Ascending aorta (tissue), 2 donors: ENCODE results near the gene AP1S1. TPM values are rescaled to one million over a fixed set of nuclear protein-coding genes. Genes with fewer than 3 reads are reported as not detected.
"Not testable (repeated sequence)": the region's sequence is repeated elsewhere in the genome, so short reads cannot be mapped to it uniquely, and the experiment has no call there.

Experiments used
- DNase-seq, 2 donors: peaks; one replicate each; pipeline ENCODE4 v3.0.0-alpha.2; 2019; ENCODE audit warnings: low spot score in 2 of 2
- H3K27ac ChIP-seq, 2 donors: fragments of 200-600 bp; sonication (generic); one replicate each; pipeline ENCODE4 v1.5.1; 2016 to 2017; ENCODE audit warnings: mild to moderate bottlenecking in 1 of 2
- H3K27me3 ChIP-seq: fragments of 200-600 bp; sonication (generic); one replicate; pipeline ENCODE4 v1.5.1; 2017
- H3K36me3 ChIP-seq, 2 donors: fragments of 200-600 bp; sonication (generic); one replicate each; pipeline ENCODE4 v1.5.1; 2016
- H3K4me1 ChIP-seq, 2 donors: fragments of 200-600 bp; sonication (generic); one replicate each; pipeline ENCODE4 v1.5.1; 2016 to 2017; ENCODE audit warnings: mild to moderate bottlenecking in 1 of 2
- H3K4me3 ChIP-seq, 2 donors: fragments of 200-600 bp; sonication (generic); one replicate each; pipeline ENCODE4 v1.5.1; 2016 to 2017; ENCODE audit warnings: mild to moderate bottlenecking in 1 of 2
- H3K9me3 ChIP-seq, 2 donors: fragments of 200-600 bp; sonication (generic); one replicate each; pipeline ENCODE4 v1.5.1; 2016
- intact Hi-C: fragments of 100-400 bp; cut with DNase I; formaldehyde crosslinking; loops from one replicate; pipeline ENCODE4 v1.15.1; 2023
- total RNA-seq: library from RNA; depleted of rRNA; stranded (reverse); fragments of >200 nt; gene quantifications from one replicate; pipeline ENCODE4 v1.1.0, GENCODE V29; 2016
- TF ChIP-seq, protein P1 (sequence below), 3 experiments: fragments of 200-600 bp in 2 of 3; fragments of 450-650 bp in 1 of 3; sonication (generic) in 2 of 3; IDR thresholded peaks; one replicate each; pipeline ENCODE4 v1.5.1; 2016 to 2019; ENCODE audit warnings: antibody characterized with exemption in 3 of 3, mild to moderate bottlenecking in 1 of 3, moderate library complexity in 1 of 3

The AP1S1 gene
- total RNA-seq, 1 donor from 2014 or later, result 77.4 TPM

DNA sequence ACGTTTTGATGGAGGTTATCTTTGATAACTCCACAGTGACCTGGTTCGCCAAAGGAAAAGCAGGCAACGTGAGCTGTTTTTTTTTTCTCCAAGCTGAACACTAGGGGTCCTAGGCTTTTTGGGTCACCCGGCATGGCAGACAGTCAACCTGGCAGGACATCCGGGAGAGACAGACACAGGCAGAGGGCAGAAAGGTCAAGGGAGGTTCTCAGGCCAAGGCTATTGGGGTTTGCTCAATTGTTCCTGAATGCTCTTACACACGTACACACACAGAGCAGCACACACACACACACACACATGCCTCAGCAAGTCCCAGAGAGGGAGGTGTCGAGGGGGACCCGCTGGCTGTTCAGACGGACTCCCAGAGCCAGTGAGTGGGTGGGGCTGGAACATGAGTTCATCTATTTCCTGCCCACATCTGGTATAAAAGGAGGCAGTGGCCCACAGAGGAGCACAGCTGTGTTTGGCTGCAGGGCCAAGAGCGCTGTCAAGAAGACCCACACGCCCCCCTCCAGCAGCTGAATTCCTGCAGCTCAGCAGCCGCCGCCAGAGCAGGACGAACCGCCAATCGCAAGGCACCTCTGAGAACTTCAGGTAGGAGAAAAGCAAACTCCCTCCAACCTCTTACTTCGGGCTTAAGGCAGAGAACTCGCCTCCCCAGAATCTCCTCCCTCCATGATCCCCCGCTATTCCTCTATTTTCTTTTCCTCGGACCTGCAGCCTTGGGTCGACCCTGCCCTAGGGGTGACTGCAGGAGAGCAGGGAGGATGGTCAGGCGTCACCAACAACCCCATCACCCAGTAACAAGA, 27.4 kb upstream of the AP1S1 start, which contains the start of gene SERPINE1:
SERPINE1 (plus strand) TSS at position 454 of the 809 bp plus-strand sequence. CDS start 1,290 bp downstream, outside the sequence.
- no peaks in the 10 kb centered on the region for H3K9me3 ChIP-seq
- H3K4me1 ChIP-seq, result peaks cover 12 to 65% of the 10 kb centered on the region in 2 donors
- no peaks in the 10 kb centered on the region for H3K27me3 ChIP-seq
- peak; percentile 93 to 99 for DNase-seq
- TF ChIP-seq, protein P1, sequence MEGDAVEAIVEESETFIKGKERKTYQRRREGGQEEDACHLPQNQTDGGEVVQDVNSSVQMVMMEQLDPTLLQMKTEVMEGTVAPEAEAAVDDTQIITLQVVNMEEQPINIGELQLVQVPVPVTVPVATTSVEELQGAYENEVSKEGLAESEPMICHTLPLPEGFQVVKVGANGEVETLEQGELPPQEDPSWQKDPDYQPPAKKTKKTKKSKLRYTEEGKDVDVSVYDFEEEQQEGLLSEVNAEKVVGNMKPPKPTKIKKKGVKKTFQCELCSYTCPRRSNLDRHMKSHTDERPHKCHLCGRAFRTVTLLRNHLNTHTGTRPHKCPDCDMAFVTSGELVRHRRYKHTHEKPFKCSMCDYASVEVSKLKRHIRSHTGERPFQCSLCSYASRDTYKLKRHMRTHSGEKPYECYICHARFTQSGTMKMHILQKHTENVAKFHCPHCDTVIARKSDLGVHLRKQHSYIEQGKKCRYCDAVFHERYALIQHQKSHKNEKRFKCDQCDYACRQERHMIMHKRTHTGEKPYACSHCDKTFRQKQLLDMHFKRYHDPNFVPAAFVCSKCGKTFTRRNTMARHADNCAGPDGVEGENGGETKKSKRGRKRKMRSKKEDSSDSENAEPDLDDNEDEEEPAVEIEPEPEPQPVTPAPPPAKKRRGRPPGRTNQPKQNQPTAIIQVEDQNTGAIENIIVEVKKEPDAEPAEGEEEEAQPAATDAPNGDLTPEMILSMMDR (IDR thresholded peaks at IDR 0.05), result peak in 1 of 3 experiments; percentile 24
- intact Hi-C loops, result loop anchor here (1.0 kb wide), 2 partner anchors 11 to 27 kb away; no protein-coding TSS in a partner anchor
- peaks cover 12 to 35% of the 10 kb centered on the region in 2 donors for H3K36me3 ChIP-seq
- H3K4me3 ChIP-seq, result peak within 1 kb of the TSS; percentile 56 to 71
- peak within 1 kb of the TSS; percentile 96 to 98 for H3K27ac ChIP-seq

DNA sequence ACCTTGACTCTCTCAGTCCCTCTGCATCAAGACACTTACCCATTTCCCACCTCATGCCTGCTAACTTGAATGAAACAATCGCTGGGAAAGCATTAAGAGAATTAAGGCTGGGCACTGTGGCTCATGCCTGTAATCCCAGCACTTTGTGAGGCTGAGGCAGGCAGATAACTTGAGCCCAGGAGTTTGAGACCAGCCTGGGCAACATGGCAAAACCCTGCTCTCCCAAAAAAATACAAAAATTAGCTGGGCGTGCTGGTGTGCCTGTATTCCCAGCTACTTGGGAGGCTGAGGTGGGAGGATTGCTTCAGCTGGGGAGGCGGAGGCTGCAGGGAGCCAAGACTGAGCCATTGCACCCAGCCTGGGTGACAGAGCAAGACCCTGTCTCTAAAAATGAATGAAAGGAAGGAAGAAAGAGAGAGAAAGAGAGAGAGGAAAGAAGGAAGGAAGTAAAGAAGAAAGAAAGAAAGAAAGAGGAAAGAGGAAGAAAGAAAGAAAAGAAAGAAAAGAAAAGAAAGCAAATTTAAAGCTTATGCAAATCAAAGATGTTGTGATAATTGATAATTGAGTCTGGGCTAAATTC, 26.7 kb upstream of the AP1S1 start:
- intact Hi-C loops, result loop anchor here (1.0 kb wide), 2 partner anchors 11 to 27 kb away; no protein-coding TSS in a partner anchor
- DNase-seq, result no peak
- Histone ChIP-seq H3K27me3 (no peaks in the 10 kb centered on the region), H3K9me3 (no peaks in the 10 kb centered on the region), H3K4me1 (peaks cover 12 to 61% of the 10 kb centered on the region in 2 donors), H3K27ac (peak overlapping the region; percentile 96 to 98), H3K4me3 (peak overlapping the region; percentile 56 to 71), H3K36me3 (peaks cover 19 to 42% of the 10 kb centered on the region in 2 donors)
- TF ChIP-seq, protein P1 (IDR thresholded peaks at IDR 0.05), result no peak

DNA sequence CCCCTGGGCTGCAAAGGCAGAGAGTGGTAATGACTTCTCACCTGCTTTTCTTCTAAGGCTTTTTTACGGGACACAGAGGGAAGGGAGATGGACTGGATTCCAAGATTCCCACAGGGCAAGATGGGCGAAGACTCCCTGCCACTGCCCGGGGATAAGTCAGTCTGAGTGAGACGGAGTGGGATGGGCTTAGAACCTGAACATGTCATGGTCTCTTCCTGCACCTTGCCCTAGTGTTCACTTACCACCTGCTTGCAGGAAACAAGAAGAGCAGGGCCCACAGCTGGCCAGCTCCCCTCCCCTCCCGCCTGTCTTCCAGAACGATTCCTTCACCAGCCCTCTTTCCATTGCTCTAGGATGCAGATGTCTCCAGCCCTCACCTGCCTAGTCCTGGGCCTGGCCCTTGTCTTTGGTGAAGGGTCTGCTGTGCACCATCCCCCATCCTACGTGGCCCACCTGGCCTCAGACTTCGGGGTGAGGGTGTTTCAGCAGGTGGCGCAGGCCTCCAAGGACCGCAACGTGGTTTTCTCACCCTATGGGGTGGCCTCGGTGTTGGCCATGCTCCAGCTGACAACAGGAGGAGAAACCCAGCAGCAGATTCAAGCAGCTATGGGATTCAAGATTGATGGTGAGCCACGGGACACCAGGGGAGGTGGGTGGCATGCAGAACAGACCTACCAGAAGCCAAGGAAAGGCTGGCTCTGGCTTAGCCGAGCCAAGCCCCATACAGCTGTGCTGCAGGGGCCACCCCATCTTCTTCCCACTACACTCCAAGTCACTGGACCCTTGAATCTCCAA, 26.0 kb upstream of the AP1S1 start:
- intact Hi-C loops, result no loop called here
- peaks cover 12 to 54% of the 10 kb centered on the region in 2 donors for H3K4me1 ChIP-seq
- TF ChIP-seq, protein P1 (IDR thresholded peaks at IDR 0.05), result no peak
- peaks cover 24 to 48% of the 10 kb centered on the region in 2 donors for H3K36me3 ChIP-seq
- H3K27me3 ChIP-seq, result no peaks in the 10 kb centered on the region
- peak overlapping the region; percentile 96 to 98 for H3K27ac ChIP-seq
- no peaks in the 10 kb centered on the region for H3K9me3 ChIP-seq
- DNase-seq, result peak in 1 of 2 donors; percentile 60
- H3K4me3 ChIP-seq, result peak overlapping the region; percentile 56 to 71

DNA sequence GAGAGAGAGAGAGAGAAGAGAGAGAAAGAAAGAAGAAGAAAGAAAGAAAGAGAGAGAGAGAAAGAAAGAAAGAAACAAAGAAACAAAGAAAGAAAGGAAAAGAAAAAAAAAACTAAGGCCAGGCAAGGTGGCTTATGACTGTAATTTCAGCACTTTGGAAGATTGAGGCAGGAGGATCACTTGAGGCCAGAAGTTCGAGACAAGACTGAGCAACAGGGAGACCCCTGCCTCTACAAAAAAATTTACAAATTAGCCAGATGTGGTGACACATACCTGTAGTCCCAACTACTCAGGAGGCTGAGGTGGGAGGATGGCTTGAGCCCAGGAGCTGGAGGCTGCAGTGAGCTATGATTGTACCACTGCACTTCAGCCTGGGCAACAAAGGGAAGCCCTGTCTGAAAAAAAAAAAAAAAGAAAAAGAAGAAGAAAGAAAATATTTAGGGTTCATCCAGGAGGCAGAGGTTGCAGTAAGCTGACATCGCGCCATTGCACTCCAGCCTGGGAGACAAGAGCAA, 24.6 kb upstream of the AP1S1 start:
- peaks cover 12 to 42% of the 10 kb centered on the region in 2 donors for H3K4me1 ChIP-seq
- DNase-seq, result no peak
- intact Hi-C loops, result no loop called here
- H3K36me3 ChIP-seq, result peaks cover 37 to 62% of the 10 kb centered on the region in 2 donors
- peak overlapping the region in 1 of 2 donors; percentile 71 for H3K4me3 ChIP-seq
- no peaks in the 10 kb centered on the region for H3K9me3 ChIP-seq
- TF ChIP-seq, protein P1 (IDR thresholded peaks at IDR 0.05), result no peak
- H3K27ac ChIP-seq, result peak overlapping the region; percentile 48 to 60
- no peaks in the 10 kb centered on the region for H3K27me3 ChIP-seq

DNA sequence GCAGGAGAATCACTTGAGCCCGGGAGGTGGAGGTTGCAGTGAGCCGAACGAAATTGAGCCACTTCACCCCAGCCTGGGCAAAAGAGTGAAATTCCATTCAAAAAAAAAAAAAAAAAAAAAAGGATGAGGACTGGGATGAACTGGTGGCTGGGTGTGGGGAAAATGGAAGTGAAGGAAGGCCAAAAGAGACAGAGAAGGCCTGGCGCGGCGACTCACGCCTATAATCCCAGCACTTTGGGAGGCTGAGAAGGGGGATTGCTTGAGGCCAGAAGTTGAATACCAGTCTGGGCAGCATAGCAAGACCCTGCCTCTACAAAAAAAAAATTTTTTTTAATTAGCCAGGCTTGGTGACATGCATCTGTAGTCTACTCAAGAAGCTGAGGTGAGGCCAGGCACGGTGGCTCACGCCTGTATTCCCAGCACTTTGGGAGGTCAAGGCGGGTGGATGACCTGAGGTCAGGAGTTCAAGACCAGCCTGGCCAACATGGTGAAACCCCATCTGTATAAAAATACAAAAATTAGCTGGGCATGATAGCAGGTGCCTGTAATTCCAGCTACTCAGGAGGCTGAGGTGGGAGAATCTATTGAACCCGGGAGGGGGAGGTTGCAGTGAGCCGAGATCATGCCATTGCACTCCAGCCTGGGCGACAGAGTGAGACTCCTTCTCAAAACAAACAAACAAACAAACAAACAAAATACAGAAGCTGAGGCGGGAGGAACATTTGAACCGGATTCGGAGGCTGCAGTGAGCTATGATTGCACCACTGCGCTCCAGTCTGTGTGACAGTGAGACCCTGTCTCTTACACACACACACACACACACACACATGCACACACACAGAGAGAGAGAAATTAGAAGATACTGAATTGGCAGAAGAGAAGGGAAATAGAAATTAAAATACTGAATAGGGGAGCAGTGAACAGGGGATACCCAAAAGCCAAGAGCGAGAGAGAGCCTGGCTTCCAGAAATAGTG, 21.4 kb upstream of the AP1S1 start:
- DNase-seq, H3K4me3 ChIP-seq, intact Hi-C loops, H3K9me3 ChIP-seq, H3K27me3 ChIP-seq: not testable (repeated sequence)
- Histone ChIP-seq H3K27ac (peak overlapping the region; percentile 25 to 55), H3K36me3 (peaks cover 55 to 89% of the 10 kb centered on the region in 2 donors), H3K4me1 (peaks cover 5 to 28% of the 10 kb centered on the region in 2 donors)
